Suprapubic skin (tissue), 4 donors: ENCODE results near the gene HOXA9. TPM values are rescaled to one million over a fixed set of nuclear protein-coding genes. Genes with fewer than 3 reads are reported as not detected.

Source experiments
- DNase-seq, 2 donors: peaks; one replicate each; pipeline ENCODE4 v3.0.0-alpha.2; 2019; ENCODE audit warnings: low spot score in 2 of 2
- H3K27ac ChIP-seq: fragments of 200-600 bp; sonication (generic); one replicate; pipeline ENCODE4 v1.5.1; 2019
- H3K27me3 ChIP-seq: fragments of 200-600 bp; sonication (generic); one replicate; pipeline ENCODE4 v1.5.1; 2019
- H3K36me3 ChIP-seq: fragments of 200-600 bp; sonication (generic); one replicate; pipeline ENCODE4 v1.5.1; 2019
- H3K4me1 ChIP-seq: fragments of 200-600 bp; sonication (generic); one replicate; pipeline ENCODE4 v1.5.1; 2019
- H3K4me3 ChIP-seq: fragments of 200-600 bp; sonication (generic); one replicate; pipeline ENCODE4 v1.5.1; 2019; ENCODE audit warnings: mild to moderate bottlenecking
- H3K9me3 ChIP-seq: fragments of 200-600 bp; sonication (generic); one replicate; pipeline ENCODE4 v1.5.1; 2019
- CTCF ChIP-seq, 2 donors: fragments of 200-600 bp in 1 of 2; fragments of 450-650 bp in 1 of 2; sonication (generic) in 1 of 2; IDR thresholded peaks; one replicate each; pipeline ENCODE4 v1.5.1; 2016 to 2019; ENCODE audit warnings: antibody characterized with exemption in 2 of 2, mild to moderate bottlenecking in 1 of 2, moderate library complexity in 1 of 2
- EP300 ChIP-seq: sonication (generic); formaldehyde crosslinking; IDR thresholded peaks from one replicate; pipeline ENCODE4 v1.6.1; 2017; ENCODE audit warnings: antibody characterized with exemption
- POLR2A ChIP-seq, 2 donors: fragments of 450-650 bp; IDR thresholded peaks; one replicate each; pipeline ENCODE4 v1.6.1; 2017; ENCODE audit warnings: antibody characterized with exemption in 2 of 2, mild to moderate bottlenecking in 2 of 2, moderate library complexity in 2 of 2
- POLR2AphosphoS5 ChIP-seq, 3 donors: sonication (generic); formaldehyde crosslinking; IDR thresholded peaks; one replicate each; pipeline ENCODE4 v1.6.1; 2017; ENCODE audit warnings: antibody characterized with exemption in 3 of 3
- WGBS: methylation state at CpG from one replicate; pipeline ENCODE4 v1.1.5; 2018; 5-methylcytosine and 5-hydroxymethylcytosine counted together
- total RNA-seq, 4 donors: library from RNA; depleted of rRNA; stranded (reverse); fragments of >200 nt; gene quantifications; one replicate each; pipeline ENCODE4 v1.1.0, GENCODE V29; 2016

The HOXA9 gene
- total RNA-seq, 4 donors from 2014 or later, result 26.7 to 64.8 (median 48.7) TPM

GRCh38 chr7:27198871-27199801 is 33.8 kb upstream of the HOXA9 start:
- Histone ChIP-seq H3K36me3 (no peaks in the 10 kb centered on the region), H3K4me1 (peaks cover 41% of the 10 kb centered on the region), H3K9me3 (no peaks in the 10 kb centered on the region), H3K27me3 (peaks cover 99% of the 10 kb centered on the region), H3K4me3 (peak overlapping the region; percentile 55), H3K27ac (no peak overlapping the region)
- WGBS, result 4% methylated on average over 11 of the region's 93 CpGs
- TF ChIP-seq CTCF (IDR thresholded peaks at IDR 0.05), result no peak
- no peak for TF ChIP-seq EP300
- no peak for TF ChIP-seq POLR2A (IDR thresholded peaks at IDR 0.05)
- no peak for TF ChIP-seq POLR2AphosphoS5 (IDR thresholded peaks at IDR 0.05)
- peak; percentile 61 to 78 for DNase-seq

GRCh38 chr7:27198138-27198841 is 33.0 kb upstream of the HOXA9 start:
- no peaks in the 10 kb centered on the region for H3K36me3 ChIP-seq
- peak overlapping the region; percentile 55 for H3K4me3 ChIP-seq
- H3K9me3 ChIP-seq, result no peaks in the 10 kb centered on the region
- WGBS, result 30% methylated on average over 25 of the region's 29 CpGs
- TF ChIP-seq CTCF (IDR thresholded peaks at IDR 0.05) (no peak), POLR2A (IDR thresholded peaks at IDR 0.05) (no peak), POLR2AphosphoS5 (IDR thresholded peaks at IDR 0.05) (no peak), EP300 (no peak)
- no peak overlapping the region for H3K27ac ChIP-seq
- peaks cover 44% of the 10 kb centered on the region for H3K4me1 ChIP-seq
- H3K27me3 ChIP-seq, result peaks cover 99% of the 10 kb centered on the region
- DNase-seq, result peak; percentile 49 to 66

- WGBS, result 50% methylated on average over 18 of the region's 18 CpGs
- TF ChIP-seq POLR2AphosphoS5 (IDR thresholded peaks at IDR 0.05) (no peak), POLR2A (IDR thresholded peaks at IDR 0.05) (no peak), EP300 (no peak)
- H3K27me3 ChIP-seq, result peaks cover 99% of the 10 kb centered on the region
- H3K36me3 ChIP-seq, result no peaks in the 10 kb centered on the region
- H3K4me1 ChIP-seq, result peaks cover 52% of the 10 kb centered on the region
- DNase-seq, result no peak
- H3K4me3 ChIP-seq, result no peak overlapping the region
- no peak overlapping the region for H3K27ac ChIP-seq
- H3K9me3 ChIP-seq, result no peaks in the 10 kb centered on the region
These were observed 32.1 kb upstream of the HOXA9 start for GRCh38 chr7:27197137-27198042.

- H3K36me3 ChIP-seq, result no peaks in the 10 kb centered on the region
- no peaks in the 10 kb centered on the region for H3K9me3 ChIP-seq
- TF ChIP-seq POLR2A (IDR thresholded peaks at IDR 0.05) (no peak), CTCF (IDR thresholded peaks at IDR 0.05) (peak; percentile 60 to 71)
- peaks cover 52% of the 10 kb centered on the region for H3K4me1 ChIP-seq
- H3K4me3 ChIP-seq, result no peak overlapping the region
- no peak overlapping the region for H3K27ac ChIP-seq
- WGBS, result 1% methylated on average over 6 of the region's 6 CpGs
- peaks cover 99% of the 10 kb centered on the region for H3K27me3 ChIP-seq
- peak; percentile 86 to 95 for DNase-seq
These were observed 31.0 kb upstream of the HOXA9 start for GRCh38 chr7:27196287-27196767.

- Histone ChIP-seq H3K4me1 (peaks cover 37% of the 10 kb centered on the region), H3K27ac (no peak overlapping the region), H3K4me3 (no peak overlapping the region), H3K36me3 (no peaks in the 10 kb centered on the region), H3K9me3 (no peaks in the 10 kb centered on the region), H3K27me3 (peaks cover 99% of the 10 kb centered on the region)
- no peak for TF ChIP-seq CTCF (IDR thresholded peaks at IDR 0.05)
- TF ChIP-seq POLR2AphosphoS5 (IDR thresholded peaks at IDR 0.05), result no peak
- TF ChIP-seq POLR2A (IDR thresholded peaks at IDR 0.05), result no peak
- no peak for TF ChIP-seq EP300
- DNase-seq, result peak; percentile 20 to 31
- 67% methylated on average over 9 of the region's 9 CpGs for WGBS
These were observed 29.5 kb upstream of the HOXA9 start for GRCh38 chr7:27194686-27195379.
